Thoracic aorta (tissue), 2 donors: ENCODE results near the gene HABP2. TPM values are rescaled to one million over a fixed set of nuclear protein-coding genes. Genes with fewer than 3 reads are reported as not detected.

Source experiments
- ATAC-seq: fragments of 150-250 bp; one replicate; pipeline ENCODE4 v1.8.0; 2017; ENCODE audit warnings: low read depth; ENCODE audit not compliant: insufficient number of reproducible peaks, low FRiP score
- DNase-seq: peaks from one replicate; pipeline ENCODE4 v3.0.0-alpha.2; 2020; ENCODE audit warnings: low spot score
- H3K27ac ChIP-seq, 2 donors: fragments of 200-600 bp; sonication (generic); 1 replicate in 1 of 2; 2 replicates in 1 of 2; pipeline ENCODE4 v1.5.1; 2016; ENCODE audit warnings: mild to moderate bottlenecking in 2 of 2, moderate library complexity in 2 of 2
- H3K27me3 ChIP-seq: fragments of 200-600 bp; sonication (generic); replicated peaks from 2 replicates; pipeline ENCODE4 v1.6.0; 2016; ENCODE audit warnings: mild to moderate bottlenecking; ENCODE audit not compliant: insufficient read depth
- H3K36me3 ChIP-seq: fragments of 200-600 bp; sonication (generic); one replicate; pipeline ENCODE4 v1.5.1; 2016
- H3K4me1 ChIP-seq, 2 donors: fragments of 200-600 bp; sonication (generic); 1 replicate in 1 of 2; 2 replicates in 1 of 2; pipeline versions ENCODE4 v1.5.1 to v1.6.0; 2016; ENCODE audit warnings: low read depth in 2 of 2, mild to moderate bottlenecking in 1 of 2; ENCODE audit not compliant: control insufficient read depth in 1 of 2
- H3K4me3 ChIP-seq: fragments of 200-600 bp; sonication (generic); 2 replicates; pipeline ENCODE4 v1.5.1; 2016; ENCODE audit warnings: mild to moderate bottlenecking
- H3K9me3 ChIP-seq: fragments of 200-600 bp; sonication (generic); 2 replicates; pipeline ENCODE4 v1.5.1; 2016
- total RNA-seq, 2 donors: library from RNA; depleted of rRNA; stranded (reverse); fragments of >200 nt; gene quantifications; one replicate each; pipeline versions ENCODE4 v1.1.0 to v1.2.3, GENCODE V29; 2016
- TF ChIP-seq, protein P1 (sequence below): fragments of 200-600 bp; sonication (generic); IDR thresholded peaks from one replicate; pipeline ENCODE4 v1.5.1; 2019; ENCODE audit warnings: antibody characterized with exemption

The HABP2 gene
- total RNA-seq, 2 donors from 2014 or later, result not detected

DNA sequence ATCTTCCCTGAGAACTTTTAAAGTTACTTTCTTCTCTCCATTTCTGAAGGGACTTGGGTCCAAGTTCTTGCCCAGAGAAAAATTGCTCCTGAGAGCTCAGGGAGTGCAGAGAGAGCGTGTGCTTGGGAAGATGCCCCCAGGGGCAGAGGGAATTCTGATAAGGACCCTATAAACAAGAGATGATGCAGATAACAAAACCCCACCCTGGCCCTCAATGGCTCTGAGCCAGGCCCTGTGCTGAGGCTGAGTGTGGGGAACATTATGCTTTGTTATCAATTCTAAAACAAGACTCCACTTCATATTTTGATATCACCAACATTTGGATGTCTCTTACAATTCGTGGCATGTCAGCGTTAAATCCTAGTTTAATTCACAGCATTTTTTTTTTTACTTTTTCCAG is 34.4 kb upstream of the HABP2 start:
- DNase-seq (no peak), ATAC-seq (no peak)

DNA sequence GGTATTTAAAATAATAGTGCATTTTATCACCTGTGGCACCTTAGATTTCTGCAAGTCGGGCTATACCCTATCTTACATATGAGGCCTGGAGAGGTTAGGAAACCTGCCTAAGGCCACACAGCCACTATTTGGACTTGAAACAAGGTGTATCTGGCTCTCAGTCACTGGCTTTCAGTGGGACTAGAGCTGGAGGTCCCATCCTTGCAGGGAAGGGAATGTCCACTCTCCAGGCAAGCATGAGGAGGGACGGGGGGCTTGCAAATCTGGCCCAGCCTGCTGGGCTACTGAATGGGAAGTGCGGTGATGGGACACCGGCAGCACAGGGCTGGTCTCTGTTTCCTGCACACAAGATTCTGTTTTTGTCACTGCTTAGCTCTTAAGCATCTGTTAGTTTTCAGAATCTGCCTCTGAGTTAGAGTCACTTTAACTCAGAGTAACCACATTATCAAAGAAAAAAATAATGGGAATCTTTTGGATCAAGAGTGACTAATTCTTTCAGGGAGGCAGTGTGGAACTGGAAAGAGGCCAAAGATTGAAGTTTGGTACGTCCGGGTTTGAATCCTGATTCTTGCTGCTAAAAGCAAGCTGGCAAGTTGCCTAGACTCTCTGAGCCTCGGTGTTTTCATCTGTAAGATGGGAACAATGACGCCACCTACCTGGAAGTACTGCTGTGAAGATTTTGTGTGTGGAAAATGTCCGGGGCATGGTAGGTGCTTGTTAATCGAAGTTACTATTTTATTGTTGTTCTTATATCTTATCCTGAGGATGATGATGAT is 33.8 kb upstream of the HABP2 start:
- no peaks in the 10 kb centered on the region for H3K36me3 ChIP-seq
- H3K27ac ChIP-seq, result no peak overlapping the region
- no peak overlapping the region for H3K4me3 ChIP-seq
- ATAC-seq (no peak), DNase-seq (no peak)
- H3K4me1 ChIP-seq, result peaks cover 4 to 30% of the 10 kb centered on the region in 2 donors
- TF ChIP-seq, protein P1, sequence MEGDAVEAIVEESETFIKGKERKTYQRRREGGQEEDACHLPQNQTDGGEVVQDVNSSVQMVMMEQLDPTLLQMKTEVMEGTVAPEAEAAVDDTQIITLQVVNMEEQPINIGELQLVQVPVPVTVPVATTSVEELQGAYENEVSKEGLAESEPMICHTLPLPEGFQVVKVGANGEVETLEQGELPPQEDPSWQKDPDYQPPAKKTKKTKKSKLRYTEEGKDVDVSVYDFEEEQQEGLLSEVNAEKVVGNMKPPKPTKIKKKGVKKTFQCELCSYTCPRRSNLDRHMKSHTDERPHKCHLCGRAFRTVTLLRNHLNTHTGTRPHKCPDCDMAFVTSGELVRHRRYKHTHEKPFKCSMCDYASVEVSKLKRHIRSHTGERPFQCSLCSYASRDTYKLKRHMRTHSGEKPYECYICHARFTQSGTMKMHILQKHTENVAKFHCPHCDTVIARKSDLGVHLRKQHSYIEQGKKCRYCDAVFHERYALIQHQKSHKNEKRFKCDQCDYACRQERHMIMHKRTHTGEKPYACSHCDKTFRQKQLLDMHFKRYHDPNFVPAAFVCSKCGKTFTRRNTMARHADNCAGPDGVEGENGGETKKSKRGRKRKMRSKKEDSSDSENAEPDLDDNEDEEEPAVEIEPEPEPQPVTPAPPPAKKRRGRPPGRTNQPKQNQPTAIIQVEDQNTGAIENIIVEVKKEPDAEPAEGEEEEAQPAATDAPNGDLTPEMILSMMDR, result no peak
- no peaks in the 10 kb centered on the region for H3K27me3 ChIP-seq
- H3K9me3 ChIP-seq, result no peaks in the 10 kb centered on the region

More for the DNA sequence above, 34.4 kb upstream of the HABP2 start:
- H3K36me3 ChIP-seq, result no peaks in the 10 kb centered on the region
- H3K27me3 ChIP-seq, result no peaks in the 10 kb centered on the region
- H3K9me3 ChIP-seq, result no peaks in the 10 kb centered on the region
- TF ChIP-seq, protein P1, result no peak
- H3K4me3 ChIP-seq, result no peak overlapping the region
- no peak overlapping the region for H3K27ac ChIP-seq
- peaks cover 4 to 29% of the 10 kb centered on the region in 2 donors for H3K4me1 ChIP-seq

GRCh38 chr10:113519681-113520115 is 33.2 kb upstream of the HABP2 start:
- no peak overlapping the region for H3K27ac ChIP-seq
- TF ChIP-seq, protein P1, result no peak
- no peaks in the 10 kb centered on the region for H3K36me3 ChIP-seq
- ATAC-seq (no peak), DNase-seq (no peak)
- no peaks in the 10 kb centered on the region for H3K27me3 ChIP-seq
- H3K4me3 ChIP-seq, result no peak overlapping the region
- no peaks in the 10 kb centered on the region for H3K9me3 ChIP-seq
- H3K4me1 ChIP-seq, result peaks cover 4 to 30% of the 10 kb centered on the region in 2 donors

- Histone ChIP-seq H3K9me3 (no peaks in the 10 kb centered on the region), H3K27ac (peak overlapping the region in 1 of 2 donors; percentile 28), H3K4me1 (peaks cover 4 to 30% of the 10 kb centered on the region in 2 donors), H3K27me3 (no peaks in the 10 kb centered on the region), H3K36me3 (no peaks in the 10 kb centered on the region), H3K4me3 (no peak overlapping the region)
- ATAC-seq (no peak), DNase-seq (no peak)
- TF ChIP-seq, protein P1, result no peak
Observed at GRCh38 chr10:113520261-113520660, 32.6 kb upstream of the HABP2 start.

GRCh38 chr10:113520690-113521474 is 32.0 kb upstream of the HABP2 start:
- peaks cover 4 to 30% of the 10 kb centered on the region in 2 donors for H3K4me1 ChIP-seq
- no peak overlapping the region for H3K4me3 ChIP-seq
- DNase-seq, result peak; percentile 38
- H3K9me3 ChIP-seq, result no peaks in the 10 kb centered on the region
- H3K36me3 ChIP-seq, result no peaks in the 10 kb centered on the region
- H3K27ac ChIP-seq, result peak overlapping the region in 1 of 2 donors; percentile 28
- TF ChIP-seq, protein P1, result peak; percentile 99
- H3K27me3 ChIP-seq, result no peaks in the 10 kb centered on the region
- ATAC-seq, result peak; percentile 58
